ENCODE results near the gene NUBP2.

DNA sequence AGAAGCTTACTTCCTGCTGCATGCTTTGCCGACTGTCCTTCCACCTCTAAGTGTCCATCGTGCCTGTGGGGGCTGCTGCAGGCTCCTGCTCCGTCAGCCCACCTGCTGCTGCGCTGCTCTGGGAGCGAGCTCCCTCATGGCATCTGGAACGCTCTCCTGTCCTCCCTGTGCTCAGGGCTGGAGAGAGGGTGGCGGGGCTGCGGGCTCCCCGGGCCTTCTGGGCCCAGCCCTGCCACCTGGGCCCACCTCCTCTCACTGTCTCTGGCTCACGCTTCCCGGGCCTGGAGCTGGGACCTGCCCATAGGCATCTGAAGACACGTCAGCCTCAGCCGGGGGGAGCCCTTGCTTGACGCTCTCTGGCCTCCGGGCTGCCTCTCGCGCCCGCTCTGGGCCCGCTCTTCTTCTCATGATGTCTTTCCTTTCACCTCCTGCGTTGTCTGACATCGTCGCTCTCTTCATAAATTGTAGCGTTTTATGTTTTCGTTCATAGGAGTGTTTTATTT, 38.4 kb upstream of the NUBP2 start:
- TF ChIP-seq, protein P1, sequence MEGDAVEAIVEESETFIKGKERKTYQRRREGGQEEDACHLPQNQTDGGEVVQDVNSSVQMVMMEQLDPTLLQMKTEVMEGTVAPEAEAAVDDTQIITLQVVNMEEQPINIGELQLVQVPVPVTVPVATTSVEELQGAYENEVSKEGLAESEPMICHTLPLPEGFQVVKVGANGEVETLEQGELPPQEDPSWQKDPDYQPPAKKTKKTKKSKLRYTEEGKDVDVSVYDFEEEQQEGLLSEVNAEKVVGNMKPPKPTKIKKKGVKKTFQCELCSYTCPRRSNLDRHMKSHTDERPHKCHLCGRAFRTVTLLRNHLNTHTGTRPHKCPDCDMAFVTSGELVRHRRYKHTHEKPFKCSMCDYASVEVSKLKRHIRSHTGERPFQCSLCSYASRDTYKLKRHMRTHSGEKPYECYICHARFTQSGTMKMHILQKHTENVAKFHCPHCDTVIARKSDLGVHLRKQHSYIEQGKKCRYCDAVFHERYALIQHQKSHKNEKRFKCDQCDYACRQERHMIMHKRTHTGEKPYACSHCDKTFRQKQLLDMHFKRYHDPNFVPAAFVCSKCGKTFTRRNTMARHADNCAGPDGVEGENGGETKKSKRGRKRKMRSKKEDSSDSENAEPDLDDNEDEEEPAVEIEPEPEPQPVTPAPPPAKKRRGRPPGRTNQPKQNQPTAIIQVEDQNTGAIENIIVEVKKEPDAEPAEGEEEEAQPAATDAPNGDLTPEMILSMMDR (conservative IDR thresholded peaks at IDR 0.05 in 1 of 2, IDR thresholded peaks at IDR 0.05 in 1 of 2; ENCODE audit: low read depth in 1 of 2, low read length in 2 of 2): no peak
- no peak for TF ChIP-seq EZH2 (IDR thresholded peaks at IDR 0.05; ENCODE audit: low read length, missing control alignments)

Data from fibroblast of lung (primary cell).